GM19467 (cell line): ENCODE measurements around the gene MOK.

ENCODE experiments used
- ATAC-seq: cut with Tn5 transposase; IDR thresholded peaks from one replicate; pipeline ENCODE4 v1.9.1; 2021; ENCODE audit warnings: mild to moderate bottlenecking, moderate library complexity; ENCODE audit not compliant: unreplicated experiment

MOK gene

GRCh38 chr14:102185360-102185759 lies 119.6 kb downstream of the MOK start:
- no peak for ATAC-seq

DNA sequence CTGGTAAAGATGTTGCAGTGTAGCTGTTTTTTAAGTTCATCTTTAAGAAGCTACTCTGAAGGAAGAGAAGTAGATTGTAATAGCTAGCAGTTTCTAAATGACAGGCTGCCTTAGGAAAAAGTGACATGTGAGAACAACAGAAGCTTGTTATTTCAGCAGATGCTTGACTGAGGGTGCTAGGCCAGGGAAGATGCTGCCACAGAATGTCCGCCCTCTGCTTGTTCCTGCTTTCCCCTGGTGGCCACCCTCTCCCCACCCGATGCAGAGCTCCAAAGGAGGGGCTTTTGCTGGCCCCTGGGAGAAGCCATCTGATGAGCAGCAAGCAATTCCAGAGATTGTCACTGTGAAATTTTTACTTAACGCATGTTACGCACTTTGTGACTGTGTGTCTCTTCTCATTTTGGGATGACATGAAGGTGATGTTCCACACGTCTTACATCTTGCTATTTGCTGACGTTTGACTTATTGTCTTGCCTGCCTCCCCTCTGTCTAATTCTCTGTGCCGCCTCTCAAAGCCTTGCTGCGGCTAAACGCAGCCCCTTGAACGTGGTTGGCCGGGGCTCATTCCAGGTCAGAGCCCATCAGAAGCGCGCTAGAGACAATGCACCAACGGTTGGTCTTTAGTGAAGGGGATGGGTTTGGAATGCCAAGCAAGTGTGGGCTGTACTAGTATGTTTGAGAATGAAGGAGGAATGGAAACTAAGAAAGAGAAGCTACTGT lies 120.5 kb downstream of the MOK start:
- ATAC-seq = no peak

GRCh38 chr14:102183886-102184285 lies 121.1 kb downstream of the MOK start:
- ATAC-seq = no peak

DNA sequence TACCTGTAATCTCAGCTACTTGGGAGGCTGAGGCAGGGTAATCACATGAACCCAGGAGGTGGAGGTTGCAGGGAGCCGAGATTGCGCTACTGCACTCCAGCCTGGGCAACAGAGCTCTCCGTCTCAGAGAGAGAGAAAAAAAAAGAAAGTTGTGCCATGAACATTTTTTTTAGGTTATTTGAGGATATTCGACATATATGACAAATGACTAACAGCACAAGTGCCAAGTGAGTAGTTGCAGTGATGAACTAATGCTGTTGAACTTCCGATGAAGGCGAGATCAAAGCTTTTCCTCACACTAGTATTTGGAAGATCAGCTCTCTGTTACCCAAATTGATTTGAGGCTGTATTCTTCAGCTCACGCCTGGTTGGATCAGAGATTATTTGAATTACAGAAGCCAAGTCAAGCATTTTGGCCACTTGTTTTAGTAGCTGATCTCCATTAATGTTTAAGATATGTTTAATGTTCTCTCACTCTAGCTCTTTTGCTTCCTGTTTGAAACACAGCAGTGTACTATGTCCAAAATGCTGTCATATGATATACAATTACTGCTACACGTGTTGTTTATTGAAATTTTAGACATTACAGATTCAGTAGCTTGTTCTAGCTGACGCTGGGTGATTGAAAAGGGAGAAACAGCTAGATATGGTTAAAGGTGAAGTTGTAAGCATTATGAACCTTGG lies 121.9 kb downstream of the MOK start:
- no peak for ATAC-seq

GRCh38 chr14:102182190-102182589 lies 122.8 kb downstream of the MOK start:
- ATAC-seq = no peak

GRCh38 chr14:102181187-102181586 lies 123.8 kb downstream of the MOK start:
- ATAC-seq = no peak

GRCh38 chr14:102180248-102180998 lies 124.5 kb downstream of the MOK start:
- ATAC-seq = no peak
